Naive B cell (primary cell): Measurements from ENCODE around the gene FOXF2. TPM values are rescaled to one million over a fixed set of nuclear protein-coding genes. Genes with fewer than 3 reads are reported as not detected.

Source experiments
- ATAC-seq, 2 donors: fragments of 150-1000 bp; cut with Tn5 transposase; 2 replicates each; pipeline ENCODE4 v1.10.0; 2021; ENCODE audit warnings: low read depth in 2 of 2, mild to moderate bottlenecking in 2 of 2, moderate library complexity in 2 of 2
- DNase-seq: peaks from one replicate; pipeline ENCODE4 v3.0.0; 2022
- H3K27ac Mint-ChIP-seq, 6 donors: one replicate each; pipeline ENCODE4 v1.8.0; 2020 to 2022; ENCODE audit warnings: mild to moderate bottlenecking in 6 of 6, mixed read lengths in 6 of 6, moderate library complexity in 5 of 6, inconsistent platforms in 2 of 6
- H3K27me3 Mint-ChIP-seq, 3 donors: one replicate each; pipeline ENCODE4 v1.8.0; 2021 to 2022; ENCODE audit warnings: mixed read lengths in 3 of 3, mild to moderate bottlenecking in 1 of 3
- H3K36me3 Mint-ChIP-seq, 2 donors: one replicate each; pipeline ENCODE4 v1.8.0; 2020 to 2022; ENCODE audit warnings: mixed read lengths in 2 of 2, inconsistent platforms in 1 of 2, mild to moderate bottlenecking in 1 of 2
- H3K4me1 Mint-ChIP-seq, 3 donors: one replicate each; pipeline ENCODE4 v1.8.0; 2020 to 2022; ENCODE audit warnings: mixed read lengths in 3 of 3, inconsistent platforms in 1 of 3, mild to moderate bottlenecking in 1 of 3, moderate library complexity in 1 of 3
- H3K4me3 Mint-ChIP-seq, 8 donors: one replicate each; pipeline ENCODE4 v1.8.0; 2020 to 2022; ENCODE audit warnings: mild to moderate bottlenecking in 8 of 8, mixed read lengths in 8 of 8, moderate library complexity in 8 of 8, inconsistent platforms in 2 of 8
- H3K9me3 Mint-ChIP-seq, 7 donors: one replicate each; pipeline ENCODE4 v1.8.0; 2020 to 2022; ENCODE audit warnings: mixed read lengths in 7 of 7, mild to moderate bottlenecking in 5 of 7, inconsistent platforms in 2 of 7, moderate library complexity in 1 of 7
- polyA plus RNA-seq, 6 donors: library from polyadenylated mRNA; unstranded; fragments of 300-500 nt; fragmentation: Illumina TruSeq; gene quantifications; one replicate each; pipeline ENCODE4 v1.2.3, GENCODE V29; 2021; ENCODE audit warnings: low read depth in 6 of 6

Gene FOXF2
- polyA plus RNA-seq, 6 donors from 2014 or later: not detected

GRCh38 chr6:1387876-1388629 lies 1.3 kb upstream of the FOXF2 start:
- DNase-seq (no peak), ATAC-seq (peak in 1 of 2 donors; percentile 16)
- H3K36me3 Mint-ChIP-seq: peaks cover 5 to 10% of the 10 kb centered on the region in 2 donors
- H3K4me1 Mint-ChIP-seq: peaks cover 25 to 45% (median 44%) of the 10 kb centered on the region in 3 donors
- peaks cover 55 to 85% (median 76%) of the 10 kb centered on the region in 3 donors for H3K27me3 Mint-ChIP-seq
- peak overlapping the region in 1 of 6 donors; percentile 75 for H3K27ac Mint-ChIP-seq
- peak overlapping the region; percentile 64 to 92 (median 84) for H3K4me3 Mint-ChIP-seq
- peaks cover 0 to 5% (median 0%) of the 10 kb centered on the region in 7 donors for H3K9me3 Mint-ChIP-seq

DNA sequence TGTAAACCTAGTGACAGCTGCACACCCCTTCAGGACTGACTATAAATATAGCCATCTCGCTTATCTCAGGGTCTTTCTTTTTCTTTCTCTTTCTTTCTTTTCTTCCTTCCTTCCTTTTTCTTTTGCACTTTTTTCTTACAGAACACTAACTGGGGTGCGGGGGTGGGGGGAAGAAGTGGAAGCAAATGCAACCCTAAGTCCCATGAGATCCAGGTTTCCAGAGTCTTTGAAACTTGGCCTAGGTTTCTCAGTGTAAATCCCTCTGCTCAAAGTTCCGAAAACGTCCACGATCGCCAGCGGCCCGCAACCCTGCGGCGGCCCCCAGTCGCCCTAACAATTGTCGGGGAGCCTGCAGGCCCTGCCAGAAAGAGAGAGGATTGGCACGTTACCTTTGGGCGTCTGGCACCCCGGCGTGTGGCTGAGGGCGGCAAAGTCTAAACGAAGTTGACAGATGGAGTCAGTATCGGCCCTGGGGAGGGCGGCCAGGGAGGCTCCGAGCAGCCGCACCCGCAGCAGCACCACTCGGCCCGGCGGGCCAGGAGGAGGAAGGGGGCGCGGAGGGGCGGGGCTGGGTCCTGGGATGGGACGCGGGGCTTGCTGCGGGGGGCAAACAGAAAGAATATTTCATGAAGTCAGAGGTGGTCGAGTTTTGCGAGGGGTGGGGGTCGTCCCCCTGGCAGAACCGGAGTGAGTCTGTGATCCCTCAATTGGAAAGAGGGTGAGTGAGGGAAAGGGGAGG lies 577 bp upstream of the FOXF2 start:
- H3K36me3 Mint-ChIP-seq: peaks cover 5 to 10% of the 10 kb centered on the region in 2 donors
- ATAC-seq (peak in 1 of 2 donors; percentile 17), DNase-seq (no peak)
- H3K9me3 Mint-ChIP-seq: peaks cover 0 to 5% (median 0%) of the 10 kb centered on the region in 7 donors
- peaks cover 55 to 85% (median 76%) of the 10 kb centered on the region in 3 donors for H3K27me3 Mint-ChIP-seq
- peak overlapping the region in 3 of 6 donors; percentile 13 to 39 (median 21) for H3K27ac Mint-ChIP-seq
- H3K4me3 Mint-ChIP-seq: peak overlapping the region; percentile 64 to 92 (median 84)
- H3K4me1 Mint-ChIP-seq: peaks cover 25 to 45% (median 44%) of the 10 kb centered on the region in 3 donors

DNA sequence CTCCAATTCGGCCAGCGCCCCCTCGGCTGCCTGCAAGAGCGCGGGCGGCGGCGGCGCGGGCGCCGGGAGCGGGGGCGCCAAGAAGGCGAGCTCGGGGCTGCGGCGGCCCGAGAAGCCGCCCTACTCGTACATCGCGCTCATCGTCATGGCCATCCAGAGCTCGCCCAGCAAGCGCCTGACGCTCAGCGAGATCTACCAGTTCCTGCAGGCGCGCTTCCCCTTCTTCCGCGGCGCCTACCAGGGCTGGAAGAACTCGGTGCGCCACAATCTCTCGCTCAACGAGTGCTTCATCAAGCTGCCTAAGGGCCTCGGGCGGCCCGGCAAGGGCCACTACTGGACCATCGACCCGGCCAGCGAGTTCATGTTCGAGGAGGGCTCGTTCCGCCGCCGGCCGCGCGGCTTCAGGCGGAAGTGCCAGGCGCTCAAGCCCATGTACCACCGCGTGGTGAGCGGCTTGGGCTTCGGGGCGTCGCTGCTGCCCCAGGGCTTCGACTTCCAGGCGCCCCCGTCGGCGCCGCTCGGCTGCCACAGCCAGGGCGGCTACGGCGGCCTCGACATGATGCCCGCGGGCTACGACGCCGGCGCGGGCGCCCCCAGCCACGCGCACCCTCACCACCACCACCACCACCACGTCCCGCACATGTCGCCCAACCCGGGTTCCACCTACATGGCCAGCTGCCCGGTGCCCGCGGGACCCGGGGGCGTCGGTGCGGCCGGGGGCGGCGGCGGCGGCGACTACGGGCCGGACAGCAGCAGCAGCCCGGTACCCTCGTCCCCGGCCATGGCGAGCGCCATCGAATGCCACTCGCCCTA lies 963 bp downstream of the FOXF2 start:
- Mint-ChIP-seq H3K4me3 (peak overlapping the region; percentile 86 to 95 (median 90)), H3K36me3 (peaks cover 3 to 10% of the 10 kb centered on the region in 2 donors), H3K27me3 (peaks cover 65 to 90% (median 82%) of the 10 kb centered on the region in 3 donors), H3K4me1 (peaks cover 21 to 50% (median 37%) of the 10 kb centered on the region in 3 donors), H3K9me3 (peaks cover 0 to 4% (median 0%) of the 10 kb centered on the region in 7 donors), H3K27ac (peak overlapping the region in 3 of 6 donors; percentile 31 to 86 (median 61))
- DNase-seq (no peak), ATAC-seq (peak; percentile 47 to 61)

DNA sequence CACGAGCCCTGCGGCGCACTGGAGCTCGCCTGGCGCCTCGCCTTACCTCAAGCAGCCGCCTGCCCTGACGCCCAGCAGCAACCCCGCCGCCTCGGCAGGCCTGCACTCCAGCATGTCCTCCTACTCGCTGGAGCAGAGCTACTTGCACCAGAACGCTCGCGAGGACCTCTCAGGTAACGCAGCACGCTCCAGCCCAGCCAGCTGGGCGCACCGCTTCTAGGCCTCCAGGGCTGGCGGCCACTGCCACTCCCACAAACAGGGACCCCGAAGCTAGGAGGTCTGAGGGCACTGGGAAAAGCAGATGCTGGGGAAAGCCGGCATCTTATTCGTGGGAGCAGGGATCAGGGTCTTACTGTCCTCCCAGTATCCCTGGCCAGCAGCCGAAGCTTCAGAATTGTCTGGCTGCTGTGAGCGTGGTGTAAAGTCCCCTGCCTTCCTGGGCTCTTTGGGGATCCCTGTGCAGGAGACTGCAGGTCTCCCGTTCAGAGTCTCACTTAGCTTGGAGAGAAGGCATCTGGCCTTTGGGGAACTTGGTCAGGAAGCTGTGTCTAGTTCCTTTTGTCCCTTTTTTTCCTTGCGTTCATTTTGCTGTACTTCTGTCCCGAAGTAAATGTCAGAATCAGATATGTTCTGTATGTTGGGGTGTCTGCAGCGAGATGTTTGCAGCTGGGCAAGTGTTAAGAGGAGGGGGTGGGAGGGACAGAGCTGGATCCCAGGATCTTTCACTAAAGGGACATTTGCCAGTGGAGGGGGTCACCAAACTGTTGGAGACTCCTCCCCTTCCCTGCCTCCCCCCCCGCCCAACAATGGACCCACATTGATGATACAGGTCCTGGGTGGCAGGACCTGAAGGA lies 1.8 kb downstream of the FOXF2 start:
- Mint-ChIP-seq H3K27ac (no peak overlapping the region), H3K9me3 (peaks cover 0 to 4% (median 0%) of the 10 kb centered on the region in 7 donors), H3K4me3 (peak overlapping the region; percentile 55 to 82 (median 68)), H3K27me3 (peaks cover 64 to 90% (median 84%) of the 10 kb centered on the region in 3 donors), H3K36me3 (peaks cover 0 to 10% of the 10 kb centered on the region in 2 donors), H3K4me1 (peaks cover 19 to 42% (median 34%) of the 10 kb centered on the region in 3 donors)
- no peak for DNase-seq
- ATAC-seq: no peak

- Mint-ChIP-seq H3K27ac (peak overlapping the region in 1 of 6 donors; percentile 42), H3K4me1 (peaks cover 19 to 44% (median 36%) of the 10 kb centered on the region in 3 donors), H3K27me3 (peaks cover 64 to 90% (median 84%) of the 10 kb centered on the region in 3 donors), H3K36me3 (peaks cover 0 to 10% of the 10 kb centered on the region in 2 donors), H3K9me3 (peaks cover 0 to 4% (median 0%) of the 10 kb centered on the region in 7 donors), H3K4me3 (peak overlapping the region in 6 of 8 donors; percentile 18 to 81 (median 34))
- no peak for ATAC-seq
- DNase-seq: no peak
Observed at GRCh38 chr6:1391800-1392309, 2.5 kb downstream of the FOXF2 start.

DNA sequence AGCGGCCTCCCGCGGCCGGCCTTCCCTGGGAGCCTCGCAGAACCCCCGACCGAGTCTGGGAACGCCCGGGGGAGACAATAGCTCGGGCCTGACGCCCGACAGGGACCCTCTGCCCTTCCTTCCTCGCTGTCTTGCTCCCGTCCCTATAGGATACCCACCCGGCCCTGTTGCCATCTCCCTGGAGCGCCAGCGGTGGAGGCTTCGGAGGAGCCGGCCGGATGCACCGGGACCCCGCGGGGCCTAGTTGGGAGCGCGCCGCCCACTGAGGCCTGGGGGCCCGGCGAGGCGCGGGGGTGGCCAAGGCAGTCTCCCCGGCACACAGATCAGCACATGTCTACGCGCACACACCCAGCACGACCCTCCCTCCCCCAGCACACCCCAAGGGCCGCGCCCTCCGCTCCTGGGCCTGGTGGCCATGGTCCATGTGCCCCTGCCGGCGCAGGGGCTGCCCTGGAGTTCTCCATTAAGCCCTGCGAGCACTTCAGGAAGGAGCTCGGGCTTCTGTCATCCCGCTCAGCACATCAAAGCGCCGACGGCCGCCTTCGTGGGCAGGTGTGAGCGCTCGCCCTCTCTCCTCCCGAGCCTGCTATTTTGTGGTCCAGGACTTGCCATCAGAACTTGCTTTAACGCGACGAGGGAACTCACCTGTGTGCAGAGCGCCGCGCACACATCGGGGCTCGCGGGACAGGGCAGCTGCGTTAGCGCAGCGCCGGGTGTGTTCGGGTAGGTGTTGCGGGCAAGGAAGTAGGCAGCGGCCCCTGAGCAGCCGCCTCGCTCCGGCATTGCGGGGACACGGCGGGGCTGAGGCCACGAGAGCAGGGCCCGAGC lies 3.7 kb downstream of the FOXF2 start:
- H3K36me3 Mint-ChIP-seq: peaks cover 0 to 10% of the 10 kb centered on the region in 2 donors
- no peaks in the 10 kb centered on the region for H3K9me3 Mint-ChIP-seq
- peak overlapping the region in 6 of 8 donors; percentile 12 to 81 (median 39) for H3K4me3 Mint-ChIP-seq
- peaks cover 21 to 45% (median 38%) of the 10 kb centered on the region in 3 donors for H3K4me1 Mint-ChIP-seq
- no peak for ATAC-seq
- no peak for DNase-seq
- peaks cover 62 to 90% (median 84%) of the 10 kb centered on the region in 3 donors for H3K27me3 Mint-ChIP-seq
- H3K27ac Mint-ChIP-seq: no peak overlapping the region

- Mint-ChIP-seq H3K27ac (no peak overlapping the region), H3K27me3 (peaks cover 56 to 88% (median 81%) of the 10 kb centered on the region in 3 donors)
- ATAC-seq: no peak
Observed at GRCh38 chr6:1393641-1394283, 4.4 kb downstream of the FOXF2 start.

DNA sequence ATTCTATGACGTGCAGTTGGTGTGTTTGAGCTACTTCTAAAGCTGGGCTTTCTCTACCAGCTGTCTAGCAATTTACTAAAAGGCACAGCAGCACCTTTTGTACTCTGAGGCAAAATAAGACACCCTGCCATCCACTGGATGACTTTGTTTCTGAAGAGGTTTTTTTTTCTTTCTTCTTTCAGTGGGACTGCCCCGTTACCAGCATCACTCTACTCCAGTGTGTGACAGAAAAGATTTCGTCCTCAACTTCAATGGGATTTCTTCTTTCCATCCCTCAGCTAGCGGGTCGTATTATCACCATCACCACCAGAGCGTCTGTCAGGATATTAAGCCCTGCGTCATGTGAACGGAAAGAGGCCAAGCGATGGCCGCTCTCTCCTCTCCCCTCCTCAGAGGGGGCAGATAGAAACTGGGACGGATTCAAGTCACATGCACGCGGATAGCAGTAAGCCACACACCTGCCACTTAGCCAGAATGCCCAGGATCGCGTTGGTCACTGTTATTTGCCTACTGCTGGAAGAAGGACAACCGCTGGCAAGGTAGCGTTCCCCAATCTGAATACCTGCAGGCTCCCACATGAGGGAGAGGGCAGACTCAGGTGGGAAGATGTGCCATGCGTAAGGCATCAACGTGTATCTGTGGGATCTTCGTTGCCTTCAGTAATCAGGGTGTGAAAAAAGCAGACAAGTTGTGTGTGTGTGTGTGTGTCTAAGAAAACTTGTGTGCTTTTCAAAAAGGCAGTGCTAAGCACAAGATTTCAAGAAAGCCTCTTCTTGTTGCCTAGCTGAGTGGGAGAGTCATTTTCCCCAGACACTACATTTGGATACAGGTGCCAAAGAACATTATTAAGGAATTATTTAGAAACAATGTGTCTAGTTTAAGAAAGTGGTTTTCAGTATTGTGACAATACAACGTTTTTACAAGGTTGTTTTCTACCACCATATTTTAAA lies 5.4 kb downstream of the FOXF2 start:
- H3K4me1 Mint-ChIP-seq: peaks cover 8 to 33% (median 24%) of the 10 kb centered on the region in 3 donors
- H3K27ac Mint-ChIP-seq: no peak overlapping the region
- H3K27me3 Mint-ChIP-seq: peaks cover 54 to 88% (median 80%) of the 10 kb centered on the region in 3 donors
- no peaks in the 10 kb centered on the region for H3K36me3 Mint-ChIP-seq
- H3K9me3 Mint-ChIP-seq: no peaks in the 10 kb centered on the region
- no peak for ATAC-seq
- peak overlapping the region in 5 of 8 donors; percentile 44 to 66 (median 45) for H3K4me3 Mint-ChIP-seq
- DNase-seq: no peak

More at GRCh38 chr6:1393641-1394283, 4.4 kb downstream of the FOXF2 start:
- H3K4me1 Mint-ChIP-seq: peaks cover 14 to 37% (median 30%) of the 10 kb centered on the region in 3 donors
- H3K4me3 Mint-ChIP-seq: peak overlapping the region in 6 of 8 donors; percentile 44 to 71 (median 52)
- no peak for DNase-seq
- no peaks in the 10 kb centered on the region for H3K9me3 Mint-ChIP-seq
- H3K36me3 Mint-ChIP-seq: peaks cover 0 to 7% of the 10 kb centered on the region in 2 donors

DNA sequence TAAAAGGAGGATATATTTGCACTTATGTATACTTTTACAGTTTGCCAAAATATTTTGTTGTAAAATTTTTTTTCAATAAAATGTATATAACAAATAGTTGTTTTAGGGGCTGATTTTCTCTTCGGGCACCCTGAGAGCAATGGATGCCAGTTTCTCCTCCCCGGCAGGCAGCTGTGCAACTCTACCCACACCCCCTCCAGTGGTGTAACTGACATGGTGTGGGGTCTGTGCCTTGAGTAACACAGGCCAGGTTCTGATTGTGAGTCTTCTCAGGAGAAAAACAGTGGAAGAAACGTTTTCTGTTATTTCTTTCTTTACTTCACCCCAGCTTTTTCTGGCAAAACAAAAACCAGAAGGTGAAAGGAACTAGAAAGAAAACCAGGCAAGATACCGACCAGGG lies 6.1 kb downstream of the FOXF2 start:
- H3K4me1 Mint-ChIP-seq: peaks cover 4 to 30% (median 18%) of the 10 kb centered on the region in 3 donors
- ATAC-seq (no peak), DNase-seq (no peak)
- no peaks in the 10 kb centered on the region for H3K36me3 Mint-ChIP-seq
- no peaks in the 10 kb centered on the region for H3K9me3 Mint-ChIP-seq
- H3K27ac Mint-ChIP-seq: no peak overlapping the region
- no peak overlapping the region for H3K4me3 Mint-ChIP-seq
- H3K27me3 Mint-ChIP-seq: peaks cover 50 to 82% (median 73%) of the 10 kb centered on the region in 3 donors
